Choroid plexus epithelial cell (primary cell): Measurements from ENCODE around the gene COA5.

Experiments
- DNase-seq: peaks from one replicate; pipeline ENCODE4 v3.0.0-alpha.2; 2010; ENCODE audit warnings: low read depth
- H3K4me3 ChIP-seq: 2 replicates; pipeline ENCODE4 v1.5.1; 2011; ENCODE audit warnings: low read depth, mild to moderate bottlenecking, control low read depth, low read length, moderate library complexity
- TF ChIP-seq, protein P1 (sequence below): conservative IDR thresholded peaks from 2 replicates; pipeline ENCODE4 v1.5.1; 2011; ENCODE audit warnings: low read depth, mild to moderate bottlenecking, control low read depth, inconsistent platforms, low read length, moderate library complexity

The COA5 gene

DNA sequence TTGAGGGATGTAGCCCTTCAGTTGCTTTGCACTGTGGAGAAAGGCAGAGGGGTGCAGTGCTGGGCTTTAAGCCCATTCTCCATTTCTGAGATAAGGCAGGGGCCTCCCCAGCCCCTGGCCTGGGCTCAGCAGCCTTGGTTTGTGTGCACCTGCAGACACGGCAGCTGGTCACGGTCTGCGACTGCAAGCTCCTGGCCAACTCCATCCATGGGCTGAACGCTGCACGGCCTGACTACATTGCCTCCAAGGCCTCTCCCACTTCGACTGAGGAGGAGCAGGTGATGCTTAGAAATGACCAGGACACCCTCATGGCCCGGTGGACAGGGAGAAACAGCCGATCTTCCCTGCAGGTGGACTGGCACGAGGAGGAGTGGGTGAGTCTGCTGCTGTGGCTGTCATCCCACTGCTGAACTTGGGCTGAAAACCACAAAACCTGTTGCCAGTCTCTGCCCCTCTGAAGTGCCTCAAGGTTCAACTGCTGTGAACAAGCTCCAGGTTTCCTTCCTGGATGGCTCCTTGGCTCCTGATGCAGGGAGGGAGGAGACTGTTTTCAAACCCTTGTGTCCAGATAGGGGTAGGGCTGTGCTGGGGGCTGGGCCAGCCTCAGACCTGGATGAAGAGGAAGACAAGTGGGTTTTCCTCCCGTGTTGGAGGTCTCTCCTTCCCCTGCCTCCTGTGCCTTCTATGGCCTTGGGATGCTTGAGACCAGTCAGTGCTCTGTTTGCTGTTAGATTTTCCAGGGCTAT, 54.0 kb downstream of the COA5 start:
- DNase-seq: no peak

DNA sequence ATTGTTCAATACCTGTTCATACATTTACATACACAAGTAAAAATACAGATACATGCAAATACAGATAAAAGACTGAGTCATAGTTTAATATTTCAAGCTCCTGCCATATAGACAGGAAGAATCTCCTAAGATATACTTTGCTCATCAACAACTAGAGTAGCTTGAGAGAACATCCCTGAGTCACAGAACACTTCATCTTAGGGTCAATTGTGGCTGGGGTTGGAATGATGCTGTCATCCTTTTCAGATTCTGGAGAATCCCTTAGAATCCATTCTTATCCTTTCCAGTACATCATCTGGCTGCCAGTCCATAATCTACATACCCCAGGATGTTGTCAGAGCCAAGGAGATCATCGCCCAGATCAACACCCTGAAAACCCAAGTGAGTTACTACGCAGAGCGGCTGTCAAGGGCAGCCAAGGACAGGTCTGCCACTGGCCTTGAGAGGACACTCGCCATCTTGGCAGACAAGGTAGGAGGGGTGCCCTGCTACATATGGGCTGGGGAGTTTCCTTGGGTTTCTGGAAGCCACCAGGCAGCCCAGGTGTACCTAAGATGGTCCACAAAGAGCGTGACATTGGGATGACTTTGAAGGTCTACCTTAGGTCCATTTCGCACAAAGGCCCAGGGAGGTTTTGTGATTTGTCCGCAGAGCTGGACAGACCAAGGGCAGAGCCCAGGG, 55.7 kb downstream of the COA5 start:
- peak; percentile 68 for DNase-seq
- TF ChIP-seq, protein P1, sequence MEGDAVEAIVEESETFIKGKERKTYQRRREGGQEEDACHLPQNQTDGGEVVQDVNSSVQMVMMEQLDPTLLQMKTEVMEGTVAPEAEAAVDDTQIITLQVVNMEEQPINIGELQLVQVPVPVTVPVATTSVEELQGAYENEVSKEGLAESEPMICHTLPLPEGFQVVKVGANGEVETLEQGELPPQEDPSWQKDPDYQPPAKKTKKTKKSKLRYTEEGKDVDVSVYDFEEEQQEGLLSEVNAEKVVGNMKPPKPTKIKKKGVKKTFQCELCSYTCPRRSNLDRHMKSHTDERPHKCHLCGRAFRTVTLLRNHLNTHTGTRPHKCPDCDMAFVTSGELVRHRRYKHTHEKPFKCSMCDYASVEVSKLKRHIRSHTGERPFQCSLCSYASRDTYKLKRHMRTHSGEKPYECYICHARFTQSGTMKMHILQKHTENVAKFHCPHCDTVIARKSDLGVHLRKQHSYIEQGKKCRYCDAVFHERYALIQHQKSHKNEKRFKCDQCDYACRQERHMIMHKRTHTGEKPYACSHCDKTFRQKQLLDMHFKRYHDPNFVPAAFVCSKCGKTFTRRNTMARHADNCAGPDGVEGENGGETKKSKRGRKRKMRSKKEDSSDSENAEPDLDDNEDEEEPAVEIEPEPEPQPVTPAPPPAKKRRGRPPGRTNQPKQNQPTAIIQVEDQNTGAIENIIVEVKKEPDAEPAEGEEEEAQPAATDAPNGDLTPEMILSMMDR: no peak
- H3K4me3 ChIP-seq: no peak overlapping the region

More for the DNA sequence above, 54.0 kb downstream of the COA5 start:
- H3K4me3 ChIP-seq: no peak overlapping the region
- TF ChIP-seq, protein P1: no peak

DNA sequence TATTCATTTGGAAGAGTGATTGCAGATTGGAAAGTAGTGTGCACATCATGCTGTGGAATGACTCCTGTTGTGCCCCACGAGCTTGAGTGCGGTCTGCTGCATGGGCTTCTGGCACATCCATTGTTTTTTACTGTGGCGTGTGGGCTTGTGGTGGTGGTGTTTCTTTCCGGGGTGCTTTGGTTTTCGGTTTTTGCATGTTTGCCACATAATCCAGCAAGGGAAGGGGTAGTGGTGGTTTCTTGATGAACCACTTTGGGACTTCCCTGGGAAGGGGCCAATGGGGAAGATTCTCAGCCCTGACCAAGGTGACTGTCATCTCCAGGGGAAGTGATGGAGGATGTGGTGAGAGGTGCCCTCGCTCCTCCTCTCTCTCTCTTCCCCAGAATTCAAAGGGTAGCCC, 57.0 kb downstream of the COA5 start:
- no peak overlapping the region for H3K4me3 ChIP-seq
- DNase-seq: no peak
- TF ChIP-seq, protein P1: no peak

DNA sequence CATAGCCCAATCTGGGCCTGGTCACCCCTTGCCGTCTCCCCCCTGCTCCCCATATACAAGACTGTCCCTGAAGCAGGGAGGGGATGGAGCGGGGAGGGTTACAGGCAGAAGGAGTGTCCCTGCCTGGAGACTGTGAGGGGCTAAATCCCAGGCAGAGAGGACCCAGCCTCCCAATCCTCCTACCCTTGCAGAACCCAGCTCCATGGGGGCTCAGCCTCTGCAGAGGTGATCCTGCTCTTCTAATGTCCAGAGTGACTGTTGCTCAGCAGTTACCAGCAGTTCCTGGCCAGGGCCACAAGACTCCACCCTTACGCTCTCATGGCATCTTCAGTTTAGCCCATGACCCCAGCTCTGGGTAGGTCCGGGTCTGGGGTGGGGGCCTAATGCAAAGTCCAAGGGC, 58.1 kb downstream of the COA5 start:
- DNase-seq: no peak
- H3K4me3 ChIP-seq: no peak overlapping the region
- TF ChIP-seq, protein P1: no peak
